GM19240 (cell line): ENCODE data around the gene DNAAF8.

Experiments
- DNase-seq: peaks from one replicate; pipeline ENCODE4 v3.0.0; 2011; ENCODE audit warnings: low spot score; ENCODE audit not compliant: insufficient read length

The DNAAF8 gene

DNA sequence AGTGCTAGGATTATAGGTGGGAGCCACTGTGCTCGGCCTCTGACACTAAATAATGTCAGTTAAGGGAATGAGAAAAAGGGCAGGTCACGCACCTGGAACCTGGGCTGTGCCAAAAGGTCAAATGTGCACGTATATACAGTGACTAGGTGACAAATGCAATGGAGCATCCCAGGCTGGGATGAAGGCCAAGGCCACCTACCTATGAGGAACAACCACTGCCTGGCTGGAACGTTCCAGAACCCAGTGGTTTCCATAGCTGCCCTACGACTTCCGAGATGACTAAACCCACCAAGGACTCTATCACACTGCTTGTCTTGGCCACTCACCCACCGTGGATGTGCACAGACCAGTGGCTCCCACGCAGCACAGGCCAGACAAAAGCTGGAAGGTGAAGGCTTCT is 16.6 kb downstream of the DNAAF8 start:
- no peak for DNase-seq

DNA sequence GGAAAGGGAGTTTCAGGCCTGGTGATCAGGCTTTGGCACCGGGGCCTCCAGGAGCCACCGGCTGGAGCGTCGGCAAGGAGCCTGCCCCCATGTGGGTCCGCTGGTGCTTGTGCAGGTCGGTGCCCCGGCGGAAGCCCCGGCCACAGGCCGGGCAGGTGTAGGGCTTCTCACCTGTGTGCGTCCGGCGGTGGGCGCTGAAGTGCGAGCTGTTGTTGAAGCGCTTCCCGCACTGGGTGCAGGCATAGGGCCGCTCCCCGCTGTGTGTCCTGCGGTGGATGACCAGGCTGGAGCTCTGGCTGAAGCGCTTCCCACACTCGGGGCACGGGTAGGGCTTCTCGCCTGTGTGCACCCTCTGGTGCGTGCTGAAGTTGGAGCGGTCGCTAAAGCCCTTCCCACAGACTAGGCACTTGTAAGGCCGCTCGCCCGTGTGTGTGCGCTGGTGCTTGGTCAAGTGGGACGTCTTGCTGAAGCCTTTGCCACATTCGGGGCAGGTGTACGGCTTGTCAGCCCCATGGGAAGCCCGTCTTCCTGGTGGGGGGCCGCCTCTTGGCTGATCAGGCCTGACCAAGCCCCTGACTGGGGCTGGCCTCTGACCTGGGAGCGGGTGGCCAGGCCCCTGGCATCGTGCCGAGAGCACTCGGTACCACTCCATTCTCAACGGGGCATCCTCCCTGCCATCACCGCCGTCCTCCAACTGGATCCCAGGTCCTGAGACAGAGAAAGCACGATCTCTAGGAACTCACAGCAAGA is 18.2 kb downstream of the DNAAF8 start:
- no peak for DNase-seq

DNA sequence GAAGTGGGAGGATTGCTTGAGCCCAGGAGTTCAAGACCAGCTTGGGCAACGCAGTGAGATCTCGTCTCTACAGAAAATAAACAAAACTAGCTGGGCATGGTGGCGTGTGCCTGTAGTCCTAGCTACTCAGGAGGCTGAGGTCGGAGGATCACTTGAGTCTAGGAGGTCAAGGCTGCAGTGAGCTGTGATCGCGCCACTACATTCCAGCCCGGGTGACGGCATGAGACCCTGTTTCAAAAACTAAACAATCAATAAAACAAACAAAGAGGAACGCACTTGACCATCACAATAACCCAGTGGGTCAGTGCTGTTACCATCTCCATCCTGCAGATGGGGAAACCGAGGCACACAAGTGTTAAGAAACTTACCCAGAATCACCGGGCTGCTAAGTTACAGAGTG is 18.9 kb downstream of the DNAAF8 start:
- no peak for DNase-seq

DNA sequence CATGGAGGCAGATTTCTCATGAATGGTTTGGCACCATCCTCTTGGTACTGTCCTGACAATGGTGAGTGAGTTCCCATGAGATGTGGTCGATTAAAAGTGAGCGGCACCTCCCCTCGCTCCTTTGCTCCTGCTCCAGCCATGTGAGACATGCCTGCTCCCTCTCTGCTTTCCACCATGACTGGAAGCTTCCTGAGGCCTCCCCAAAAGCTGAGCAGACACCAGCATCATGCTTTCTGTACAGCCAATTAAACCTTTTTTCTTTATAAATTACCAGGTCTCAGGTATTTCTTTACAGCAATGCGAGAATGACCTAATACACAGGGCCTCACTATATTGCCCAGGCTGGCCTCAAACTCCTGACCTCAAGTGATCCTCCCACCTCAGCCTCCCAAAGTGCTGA is 20.5 kb downstream of the DNAAF8 start:
- DNase-seq = no peak

DNA sequence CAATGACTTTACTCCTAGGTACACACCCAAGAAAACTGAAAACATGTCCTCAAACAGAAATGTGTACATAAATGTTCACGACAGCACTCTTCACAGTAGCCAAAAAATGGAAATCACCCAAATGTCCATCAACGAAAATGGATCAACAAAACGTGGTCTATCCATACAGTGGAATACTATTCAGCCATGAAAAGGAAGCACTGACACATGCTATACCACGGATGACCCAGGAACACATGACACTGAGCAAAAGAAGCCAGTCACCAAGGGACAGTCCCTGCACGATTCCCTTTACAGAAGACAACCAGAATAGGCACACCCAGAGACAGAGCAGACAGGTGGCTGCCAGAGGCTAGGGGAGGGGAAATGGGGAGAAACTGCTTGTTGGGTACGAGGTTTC is 21.4 kb downstream of the DNAAF8 start:
- DNase-seq = no peak

DNA sequence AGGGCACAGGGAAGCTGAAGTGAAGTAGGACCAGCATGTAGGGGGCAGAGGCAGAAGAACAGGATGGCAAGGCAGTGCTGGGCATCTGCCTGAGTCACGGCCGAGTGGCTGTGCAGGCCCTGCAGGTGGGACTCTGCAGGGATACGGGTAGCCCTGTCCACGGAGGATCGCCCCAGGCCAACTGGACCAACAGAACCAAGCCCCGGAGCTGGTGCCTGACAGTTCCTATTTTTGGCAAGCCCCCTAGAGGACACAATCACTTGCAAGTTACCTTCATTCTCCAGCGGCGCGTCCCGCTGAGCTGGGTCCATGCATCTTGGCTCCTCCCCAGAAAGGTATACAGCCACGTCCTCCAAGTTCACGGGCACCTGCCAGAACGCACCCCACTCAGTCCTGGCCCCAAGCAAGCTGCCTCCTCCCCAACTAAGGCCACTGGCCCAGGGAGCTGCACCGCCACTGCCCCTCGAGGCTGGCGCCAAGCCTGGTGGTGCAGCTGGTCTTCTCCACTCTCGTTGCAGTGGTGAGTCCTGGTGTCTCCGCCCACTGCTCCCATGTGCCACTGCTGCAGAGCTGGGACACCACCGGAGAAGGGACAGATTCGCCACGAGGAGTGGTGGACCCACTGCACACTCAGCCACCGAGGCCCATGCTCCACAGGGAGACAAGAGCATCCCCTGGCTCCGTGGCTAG is 26.0 kb downstream of the DNAAF8 start:
- no peak for DNase-seq

DNA sequence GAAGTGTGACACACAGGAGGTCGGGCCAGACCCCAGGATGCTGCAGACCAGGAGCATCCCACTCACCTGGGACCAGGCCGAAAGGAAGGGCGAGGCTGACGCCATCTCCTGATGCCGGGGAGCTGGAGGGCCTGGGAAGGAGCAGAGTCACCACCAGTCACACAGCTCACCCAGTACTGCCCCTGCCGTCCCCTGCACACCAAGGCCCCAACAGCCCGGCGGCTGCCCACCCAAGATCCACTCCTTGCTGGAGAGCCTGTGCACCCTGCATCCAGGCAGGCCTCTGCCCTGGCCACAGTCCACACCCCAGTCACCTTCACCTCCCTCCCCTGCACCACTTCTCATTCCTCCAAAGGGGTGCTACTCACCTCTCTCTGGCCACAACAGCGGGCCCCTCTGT is 27.9 kb downstream of the DNAAF8 start:
- no peak for DNase-seq

DNA sequence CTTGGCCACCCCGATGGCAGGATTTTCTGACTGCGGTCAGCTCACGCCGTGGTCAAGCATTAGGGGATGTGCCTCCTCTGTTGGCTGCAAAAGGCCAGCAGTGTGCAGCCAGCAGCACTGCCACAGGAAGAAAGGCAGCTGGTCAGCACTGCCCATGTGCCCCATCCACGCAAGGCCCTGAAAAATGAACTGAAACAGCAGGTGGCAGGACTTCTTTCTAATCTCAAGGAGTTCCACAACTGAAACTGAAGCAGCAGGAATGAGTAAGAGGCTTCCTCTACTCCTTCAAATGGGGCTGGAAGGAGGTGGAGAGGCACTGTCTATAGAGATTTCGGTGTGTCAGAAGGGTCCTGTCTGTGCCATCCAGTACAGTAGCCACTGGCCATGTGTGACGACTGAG is 29.5 kb downstream of the DNAAF8 start:
- no peak for DNase-seq

DNA sequence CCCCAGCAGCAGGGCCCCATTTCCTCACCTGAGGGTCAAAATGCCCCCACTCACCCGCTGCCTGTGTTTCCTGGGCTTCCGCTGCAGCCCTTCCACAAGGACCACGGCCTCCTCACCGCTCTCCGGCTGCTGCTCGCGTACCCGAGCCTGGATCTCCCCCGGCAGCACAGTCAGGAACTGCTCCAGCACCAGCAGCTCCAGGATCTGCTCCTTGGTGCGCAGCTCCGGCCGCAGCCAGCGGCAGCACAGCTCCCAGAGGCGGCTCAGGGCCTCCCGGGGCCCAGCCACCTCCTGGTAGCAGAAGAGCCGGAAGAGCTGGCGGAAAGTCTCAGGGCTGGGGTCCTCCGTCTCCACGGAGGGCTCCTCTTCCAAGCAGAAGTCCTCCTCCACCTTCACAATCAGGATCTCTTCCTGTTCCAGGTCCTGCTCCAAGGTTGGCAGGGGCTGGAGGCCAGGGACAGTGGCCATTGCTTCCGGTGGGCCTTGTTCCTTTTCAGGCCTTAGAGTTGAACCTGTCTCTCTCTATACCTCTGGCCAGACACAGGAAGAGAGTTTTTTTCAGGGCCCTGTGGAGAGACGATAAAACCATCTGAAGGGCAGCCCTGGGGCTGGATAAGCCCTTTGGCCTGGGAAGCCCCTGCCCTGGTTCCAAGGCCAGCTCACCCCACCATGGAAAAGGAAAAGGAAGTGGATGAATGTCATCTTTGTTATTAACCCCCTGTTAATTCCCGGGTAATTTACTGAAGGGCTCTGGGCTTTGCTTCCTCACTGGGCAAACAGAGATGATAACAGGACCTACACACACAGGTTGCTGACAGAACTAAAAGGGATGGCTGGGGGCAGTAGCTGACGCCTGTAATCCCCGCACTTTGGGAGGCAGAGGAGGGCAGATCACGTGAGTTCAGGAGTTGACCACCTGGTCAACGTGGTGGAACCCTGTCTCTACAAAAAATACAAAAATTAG is 31.5 kb downstream of the DNAAF8 start:
- no peak for DNase-seq

DNA sequence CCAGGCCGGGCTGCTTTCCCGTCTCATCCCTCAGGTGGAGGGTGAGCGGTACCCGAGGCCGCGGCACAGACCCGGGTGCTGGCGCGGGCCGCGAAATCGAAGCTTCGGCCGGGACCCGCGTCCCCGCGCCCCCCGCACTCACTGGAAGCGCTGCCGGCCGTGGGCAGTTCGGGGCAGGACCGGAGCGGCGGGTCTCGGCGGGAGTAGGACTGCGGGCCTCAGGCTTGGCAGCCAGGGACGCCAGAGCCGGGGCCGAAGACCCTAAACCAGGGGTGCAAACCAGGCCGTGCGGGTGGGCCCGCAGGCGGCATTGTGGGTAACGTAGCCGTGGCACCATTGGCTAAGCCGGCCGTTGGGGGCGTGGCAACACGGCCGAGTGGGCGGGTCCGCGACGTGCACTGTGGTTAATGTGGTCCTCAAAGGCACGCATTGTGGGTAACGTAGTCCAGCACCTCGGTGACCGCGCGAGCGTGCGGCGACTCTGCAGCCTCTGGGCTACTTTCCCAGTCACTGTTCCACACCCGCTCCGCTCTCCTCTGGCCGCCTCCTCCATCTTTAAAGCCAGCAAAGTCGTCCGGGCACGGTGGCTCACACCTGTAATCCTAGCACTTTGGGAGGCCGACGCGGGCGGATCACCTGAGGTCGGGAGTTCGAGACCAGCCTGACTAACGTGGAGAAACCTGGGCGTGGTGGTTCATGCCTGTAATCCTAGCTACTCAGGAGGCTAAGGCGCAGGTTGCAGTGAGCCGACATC is 32.7 kb downstream of the DNAAF8 start, which contains the start of gene ZNF500:
ZNF500 (minus strand) TSS at position 288 of the 754 bp plus-strand sequence. CDS start 1,184 bp downstream, outside the sequence.
- DNase-seq = peak; percentile 91

DNA sequence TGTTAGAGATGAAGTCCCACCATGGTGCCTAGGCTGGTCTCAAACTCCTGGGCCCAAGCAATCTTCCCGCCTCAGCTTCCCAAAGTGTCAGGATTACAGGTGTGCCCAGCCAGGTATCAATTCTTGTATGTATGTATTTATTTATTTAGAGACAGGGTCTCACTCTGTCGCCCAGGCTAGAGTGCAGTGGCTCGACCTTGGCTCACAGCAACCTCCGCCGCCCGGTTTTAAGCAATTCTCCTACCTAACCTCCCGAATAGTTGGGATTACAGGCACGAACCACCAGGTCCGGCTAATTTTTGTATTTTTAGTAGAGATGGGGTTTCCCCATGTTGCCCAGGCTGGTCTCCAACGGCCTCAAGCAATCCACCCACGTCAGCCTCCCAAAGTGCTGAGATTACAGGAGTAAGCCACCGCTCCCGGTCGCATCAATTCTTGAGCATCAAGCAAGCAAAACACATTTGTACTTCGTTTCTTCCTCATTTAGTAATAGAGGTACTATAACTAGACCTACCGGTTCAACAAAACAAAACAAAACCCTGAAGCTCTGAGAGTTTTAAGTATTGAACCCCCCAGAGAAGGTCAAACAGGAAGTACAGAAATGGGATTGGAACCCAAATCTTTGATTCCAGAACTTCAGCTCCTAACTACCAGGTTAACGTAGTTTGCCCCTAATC is 33.7 kb downstream of the DNAAF8 start:
- no peak for DNase-seq

DNA sequence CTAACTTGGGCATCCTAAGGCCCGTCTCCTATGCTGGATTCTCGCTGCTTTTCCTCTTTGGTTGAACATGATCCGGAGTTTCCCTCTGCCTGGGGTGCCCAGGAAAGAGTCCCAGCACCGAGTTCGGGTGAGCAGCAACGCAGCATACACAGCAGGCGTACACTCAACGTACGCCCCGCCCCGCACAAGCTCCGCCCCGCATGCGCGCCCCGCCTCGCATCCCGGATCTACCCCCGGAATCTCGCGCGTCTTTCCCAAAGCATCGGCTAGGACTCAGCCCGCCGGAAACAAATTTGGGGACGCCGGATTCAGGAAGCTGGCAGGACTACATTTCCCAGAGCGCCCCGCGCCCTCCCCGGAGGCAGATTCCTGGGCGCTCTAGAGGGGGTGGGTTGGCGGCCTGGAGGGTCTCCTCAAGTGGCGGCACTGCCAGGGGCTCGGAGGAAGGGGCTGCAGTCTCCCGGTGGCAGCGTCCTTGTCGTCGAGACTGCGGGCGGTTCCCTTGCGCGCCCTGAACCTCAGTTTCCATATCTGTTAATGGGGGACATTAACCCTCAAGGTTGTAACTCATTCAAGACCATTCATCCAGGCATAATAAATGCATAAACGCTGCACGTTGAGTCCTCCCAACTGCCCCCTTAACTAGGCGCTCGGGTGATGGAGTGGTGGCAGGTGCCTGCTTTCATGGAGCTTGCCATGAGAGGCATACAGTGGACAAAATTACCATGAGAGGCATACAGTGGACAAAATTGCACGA is 34.4 kb downstream of the DNAAF8 start:
- DNase-seq = peak; percentile 89

DNA sequence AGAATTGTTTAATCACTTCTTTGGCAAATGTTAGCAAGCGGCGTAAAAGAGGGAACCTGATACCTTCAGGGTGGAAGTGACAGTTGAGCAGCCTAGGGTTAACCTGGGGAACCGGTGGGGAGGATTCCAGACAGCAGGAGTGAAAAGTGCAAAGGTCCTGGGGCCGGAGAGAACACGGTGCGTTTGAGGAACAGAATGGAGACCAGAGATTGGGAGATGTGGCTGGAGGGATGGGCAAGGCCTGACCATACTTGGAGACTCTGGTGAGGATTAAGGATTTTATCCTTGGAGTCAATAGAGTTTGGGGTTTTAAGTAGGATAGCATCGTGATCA is 34.9 kb downstream of the DNAAF8 start:
- no peak for DNase-seq

DNA sequence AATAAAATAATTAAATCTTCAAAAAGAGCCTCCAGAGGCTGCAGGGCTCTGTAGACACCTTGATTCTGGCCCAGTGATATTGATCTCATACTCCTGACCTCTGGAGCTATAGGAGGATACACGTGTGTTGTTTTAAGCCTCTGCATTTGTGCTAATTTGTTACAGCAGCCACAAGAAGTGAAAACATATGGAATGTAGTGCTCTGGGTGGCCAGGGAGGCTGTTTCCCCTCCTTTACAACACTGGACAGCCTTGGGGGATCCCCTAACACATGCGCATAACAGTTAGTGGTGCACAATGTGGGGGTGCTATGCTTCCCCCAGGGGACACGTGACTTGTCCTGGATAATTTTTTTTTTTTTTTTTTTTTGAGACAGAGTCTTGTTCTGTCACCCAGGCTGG is 37.3 kb downstream of the DNAAF8 start:
- DNase-seq = no peak

DNA sequence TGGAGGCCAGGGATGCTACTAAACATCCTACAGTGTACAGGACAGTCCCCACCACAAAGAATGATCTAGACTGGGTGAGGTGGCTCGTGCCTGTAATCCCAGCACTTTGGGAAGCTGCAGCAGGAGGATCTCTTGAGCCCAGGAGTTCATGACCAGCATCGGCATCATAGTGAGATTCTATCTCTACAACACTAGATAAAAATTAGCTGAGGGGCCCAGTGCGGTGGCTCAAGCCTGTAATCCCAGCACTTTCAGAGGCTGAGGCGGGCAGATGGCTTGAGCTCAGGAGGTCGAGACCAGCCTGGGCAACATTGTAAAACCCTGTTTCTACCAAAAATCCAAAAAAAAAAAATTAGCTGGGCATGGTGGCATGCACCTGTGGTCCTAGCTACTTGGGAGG is 38.0 kb downstream of the DNAAF8 start:
- no peak for DNase-seq

DNA sequence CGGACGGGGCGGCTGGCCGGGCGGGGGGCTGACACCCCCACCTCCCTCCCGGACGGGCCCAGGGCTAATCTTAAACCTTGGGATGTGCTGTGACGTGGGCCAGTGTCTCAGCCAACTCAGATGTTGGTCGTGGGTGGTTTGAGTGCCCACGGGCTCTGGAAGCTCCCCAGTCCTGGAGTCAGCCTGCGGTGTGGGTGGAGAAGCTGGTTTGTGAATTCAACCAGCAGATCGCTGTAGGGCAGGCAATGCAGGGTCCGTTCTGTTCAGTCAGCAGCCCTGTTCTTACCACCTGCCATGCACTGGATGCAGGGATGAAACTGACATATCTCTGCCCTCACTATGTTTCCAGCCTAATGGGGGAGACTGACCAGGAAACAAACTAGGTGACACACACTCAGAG is 40.7 kb downstream of the DNAAF8 start:
- DNase-seq = no peak

DNA sequence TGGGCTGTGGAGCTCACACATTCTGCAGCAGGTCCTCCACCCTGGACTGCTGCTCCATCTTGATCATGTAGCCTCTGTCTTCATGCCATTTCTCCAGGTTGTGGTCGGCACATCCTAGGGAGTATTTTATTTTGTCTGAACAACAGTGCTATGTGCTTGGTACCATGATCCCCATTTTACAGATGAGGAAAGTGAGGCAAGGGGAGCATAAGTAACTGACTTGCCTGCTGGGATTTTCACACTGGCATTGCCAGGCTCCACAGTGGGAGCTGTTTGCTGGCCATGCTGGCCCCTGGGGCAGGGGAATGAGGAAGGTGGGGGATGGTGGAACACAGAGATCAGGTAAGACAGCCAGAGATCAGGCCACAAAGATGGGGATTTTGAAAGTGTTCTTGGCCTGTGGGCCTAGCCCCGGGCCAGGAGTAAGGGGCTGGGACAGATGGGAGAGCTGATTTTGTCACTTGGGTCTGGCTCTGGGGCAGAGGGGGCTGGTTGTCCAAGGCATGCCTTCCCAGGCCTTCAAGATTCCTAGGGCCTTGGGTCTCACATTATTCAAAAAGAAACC is 41.9 kb downstream of the DNAAF8 start:
- no peak for DNase-seq

DNA sequence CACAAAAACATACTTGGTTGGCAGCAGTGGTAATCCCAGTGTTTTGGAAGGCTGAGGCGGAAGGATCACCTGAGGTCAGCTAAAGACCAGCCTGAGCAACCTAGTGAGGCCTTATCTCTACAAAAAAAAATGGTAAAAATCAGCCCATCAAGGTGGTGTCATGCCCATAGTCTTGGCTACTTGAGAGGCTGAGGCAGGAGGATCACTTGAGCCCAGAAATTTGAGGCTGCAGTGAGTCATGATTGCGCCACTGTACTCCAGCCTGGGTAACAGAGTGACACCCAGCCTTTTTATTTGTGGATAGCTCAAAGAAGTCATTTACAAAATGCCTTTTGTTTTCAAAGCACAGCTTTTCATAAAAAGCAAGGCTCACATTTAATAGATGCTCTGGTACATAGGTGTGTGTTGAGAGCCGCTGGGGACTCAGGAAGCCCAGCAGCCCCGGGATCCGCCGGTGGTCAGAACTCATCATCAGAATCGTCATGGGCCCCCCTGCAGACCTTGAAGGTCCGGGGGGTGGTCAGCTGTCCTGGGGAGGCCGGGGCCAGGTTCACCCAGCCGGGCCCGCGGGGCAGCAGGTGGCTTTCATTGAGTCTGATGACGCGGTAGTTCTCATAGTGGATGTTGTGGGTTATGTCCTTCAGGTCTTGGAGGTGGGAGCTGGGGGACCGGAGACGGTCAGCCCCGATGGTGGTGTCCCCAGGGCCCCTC is 43.2 kb downstream of the DNAAF8 start:
- no peak for DNase-seq

DNA sequence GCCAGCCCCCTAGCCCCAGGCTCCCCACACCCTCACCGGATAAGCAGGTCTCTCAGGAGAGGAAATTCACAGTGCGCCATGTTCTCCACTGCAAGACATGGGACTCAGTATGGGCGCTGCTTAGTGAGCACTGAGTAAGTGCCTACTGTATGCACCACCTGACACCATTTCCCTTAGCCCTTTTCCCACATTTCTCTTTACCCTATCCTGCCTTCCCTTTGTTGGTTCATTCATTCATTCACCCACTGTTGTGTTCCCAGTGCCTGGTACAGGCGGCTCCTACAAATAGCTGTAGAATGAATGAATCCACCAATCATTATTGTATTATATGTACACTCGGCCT is 43.7 kb downstream of the DNAAF8 start:
- DNase-seq = no peak
